Vagina (tissue), 2 donors: ENCODE data around the gene PTCH2.

Experiments used
- POLR2A ChIP-seq, 2 donors: fragments of 450-650 bp; IDR thresholded peaks; one replicate each; pipeline ENCODE4 v1.6.1; 2017; ENCODE audit warnings: antibody characterized with exemption in 2 of 2, mild to moderate bottlenecking in 2 of 2, moderate library complexity in 2 of 2
- TF ChIP-seq, protein P1 (sequence below), 3 experiments: fragments of 450-650 bp in 2 of 3; fragments of 200-600 bp in 1 of 3; sonication (generic) in 1 of 3; IDR thresholded peaks; one replicate each; pipeline ENCODE4 v1.5.1; 2017 to 2019; ENCODE audit warnings: antibody characterized with exemption in 3 of 3, mild to moderate bottlenecking in 2 of 3, moderate library complexity in 2 of 3

DNA sequence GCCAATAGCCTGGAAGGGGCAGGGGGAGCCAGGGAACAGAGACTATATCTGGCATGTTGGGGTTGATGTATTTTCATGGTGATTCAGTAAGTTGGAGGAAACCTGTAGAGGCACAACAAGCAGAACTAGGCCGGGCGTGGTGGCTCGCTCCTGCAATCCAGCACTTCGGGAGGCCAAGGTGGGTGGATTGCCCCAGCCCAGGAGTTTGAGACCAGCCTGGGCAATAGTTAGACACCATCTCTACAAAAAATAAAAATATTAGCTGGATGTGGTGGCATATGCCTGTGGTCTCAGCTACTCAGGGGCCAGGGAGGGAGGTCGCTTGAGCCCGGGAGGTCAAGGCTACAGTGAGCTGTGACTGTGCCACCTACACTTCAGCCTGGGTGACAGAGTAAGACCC, 10.1 kb upstream of the PTCH2 start:
- TF ChIP-seq POLR2A (IDR thresholded peaks at IDR 0.05): no peak
- TF ChIP-seq, protein P1, sequence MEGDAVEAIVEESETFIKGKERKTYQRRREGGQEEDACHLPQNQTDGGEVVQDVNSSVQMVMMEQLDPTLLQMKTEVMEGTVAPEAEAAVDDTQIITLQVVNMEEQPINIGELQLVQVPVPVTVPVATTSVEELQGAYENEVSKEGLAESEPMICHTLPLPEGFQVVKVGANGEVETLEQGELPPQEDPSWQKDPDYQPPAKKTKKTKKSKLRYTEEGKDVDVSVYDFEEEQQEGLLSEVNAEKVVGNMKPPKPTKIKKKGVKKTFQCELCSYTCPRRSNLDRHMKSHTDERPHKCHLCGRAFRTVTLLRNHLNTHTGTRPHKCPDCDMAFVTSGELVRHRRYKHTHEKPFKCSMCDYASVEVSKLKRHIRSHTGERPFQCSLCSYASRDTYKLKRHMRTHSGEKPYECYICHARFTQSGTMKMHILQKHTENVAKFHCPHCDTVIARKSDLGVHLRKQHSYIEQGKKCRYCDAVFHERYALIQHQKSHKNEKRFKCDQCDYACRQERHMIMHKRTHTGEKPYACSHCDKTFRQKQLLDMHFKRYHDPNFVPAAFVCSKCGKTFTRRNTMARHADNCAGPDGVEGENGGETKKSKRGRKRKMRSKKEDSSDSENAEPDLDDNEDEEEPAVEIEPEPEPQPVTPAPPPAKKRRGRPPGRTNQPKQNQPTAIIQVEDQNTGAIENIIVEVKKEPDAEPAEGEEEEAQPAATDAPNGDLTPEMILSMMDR (IDR thresholded peaks at IDR 0.05): no peak
